Mesothelial cell of epicardium (in vitro differentiated cells): ENCODE data around the gene PTPRN2. TPM values are rescaled to one million over a fixed set of nuclear protein-coding genes. Genes with fewer than 3 reads are reported as not detected.
A peak's percentile ranks its signal among the peaks of the same experiment; 100 is the strongest.
"Not testable (repeated sequence)": the region's sequence is repeated elsewhere in the genome, so short reads cannot be mapped to it uniquely, and the experiment has no call there.

Experiments
- DNase-seq, 2 experiments: peaks; one replicate each; pipeline ENCODE4 v3.0.0; 2021; ENCODE audit warnings: low spot score in 2 of 2; ENCODE audit not compliant: unreplicated experiment in 2 of 2
- H3K27ac Mint-ChIP-seq: 2 replicates; pipeline ENCODE4 v1.8.0; 2021; ENCODE audit warnings: mixed read lengths
- H3K27me3 Mint-ChIP-seq: 2 replicates; pipeline ENCODE4 v1.8.0; 2021; ENCODE audit warnings: low read depth, mixed read lengths
- H3K36me3 Mint-ChIP-seq: 2 replicates; pipeline ENCODE4 v1.8.0; 2021; ENCODE audit warnings: mixed read lengths
- H3K4me1 Mint-ChIP-seq: 2 replicates; pipeline ENCODE4 v1.8.0; 2021; ENCODE audit warnings: mixed read lengths
- H3K4me3 Mint-ChIP-seq: 2 replicates; pipeline ENCODE4 v1.8.0; 2021; ENCODE audit warnings: mild to moderate bottlenecking, moderate library complexity, mixed read lengths
- H3K9me3 Mint-ChIP-seq: 2 replicates; pipeline ENCODE4 v1.8.0; 2021; ENCODE audit warnings: mixed read lengths
- CTCF ChIP-seq: fragments of 200-600 bp; sonication (generic); IDR thresholded peaks from one replicate; pipeline ENCODE4 v1.5.0; 2021; ENCODE audit warnings: antibody characterized with exemption; ENCODE audit not compliant: unreplicated experiment
- total RNA-seq: library from RNA; stranded (reverse); gene quantifications from 3 replicates; pipeline ENCODE4 v1.2.1, GENCODE V29; 2021

PTPRN2 gene
- total RNA-seq, 1 donor from 2014 or later: 2.2 TPM

GRCh38 chr7:157737151-157738065 lies 850.2 kb downstream of the PTPRN2 start:
- TF ChIP-seq CTCF: no peak
- H3K4me3 Mint-ChIP-seq: peak overlapping the region; percentile 51
- DNase-seq: no peak
- peak overlapping the region; percentile 74 for H3K27ac Mint-ChIP-seq
- no peaks in the 10 kb centered on the region for H3K9me3 Mint-ChIP-seq
- H3K27me3 Mint-ChIP-seq: peaks cover 54% of the 10 kb centered on the region
- H3K36me3 Mint-ChIP-seq: no peaks in the 10 kb centered on the region
- peaks cover 14% of the 10 kb centered on the region for H3K4me1 Mint-ChIP-seq

- H3K4me3 Mint-ChIP-seq: no peak overlapping the region
- H3K36me3 Mint-ChIP-seq: no peaks in the 10 kb centered on the region
- no peak for DNase-seq
- H3K27ac Mint-ChIP-seq: no peak overlapping the region
- no peaks in the 10 kb centered on the region for H3K9me3 Mint-ChIP-seq
- peaks cover 14% of the 10 kb centered on the region for H3K4me1 Mint-ChIP-seq
- no peak for TF ChIP-seq CTCF
- peaks cover 46% of the 10 kb centered on the region for H3K27me3 Mint-ChIP-seq
Observed at GRCh38 chr7:157736341-157736740, 851.3 kb downstream of the PTPRN2 start.

- DNase-seq: no peak
- TF ChIP-seq CTCF: no peak
- Mint-ChIP-seq H3K9me3 (no peaks in the 10 kb centered on the region), H3K4me3 (no peak overlapping the region), H3K27ac (no peak overlapping the region), H3K36me3 (no peaks in the 10 kb centered on the region), H3K4me1 (peaks cover 14% of the 10 kb centered on the region), H3K27me3 (peaks cover 49% of the 10 kb centered on the region)
Observed at GRCh38 chr7:157735826-157736225, 851.8 kb downstream of the PTPRN2 start.

GRCh38 chr7:157734676-157735640 lies 852.7 kb downstream of the PTPRN2 start:
- H3K4me3 Mint-ChIP-seq: no peak overlapping the region
- DNase-seq: no peak

GRCh38 chr7:157733760-157734395 lies 853.7 kb downstream of the PTPRN2 start:
- Mint-ChIP-seq H3K4me1 (peaks cover 14% of the 10 kb centered on the region), H3K27me3 (peaks cover 53% of the 10 kb centered on the region)
- DNase-seq, H3K9me3 Mint-ChIP-seq, H3K27ac Mint-ChIP-seq, H3K36me3 Mint-ChIP-seq, H3K4me3 Mint-ChIP-seq: not testable (repeated sequence)

More at GRCh38 chr7:157734676-157735640, 852.7 kb downstream of the PTPRN2 start:
- Mint-ChIP-seq H3K9me3 (no peaks in the 10 kb centered on the region), H3K36me3 (no peaks in the 10 kb centered on the region), H3K27ac (no peak overlapping the region), H3K4me1 (peaks cover 14% of the 10 kb centered on the region), H3K27me3 (peaks cover 53% of the 10 kb centered on the region)
- TF ChIP-seq CTCF: no peak
